Fibroblast of upper back skin (primary cell): ENCODE data around the gene MAPK8.

ENCODE experiments used
- DNase-seq: peaks from one replicate; pipeline ENCODE4 v3.0.0-alpha.2; 2013

The MAPK8 gene

GRCh38 chr10:48480397-48481374 is 174.2 kb downstream of the MAPK8 start:
- no peak for DNase-seq

GRCh38 chr10:48481385-48481784 is 174.9 kb downstream of the MAPK8 start:
- no peak for DNase-seq

GRCh38 chr10:48482207-48482606 is 175.7 kb downstream of the MAPK8 start:
- no peak for DNase-seq

GRCh38 chr10:48484911-48485310 is 178.4 kb downstream of the MAPK8 start:
- DNase-seq = no peak

- no peak for DNase-seq
These were observed 179.2 kb downstream of the MAPK8 start for GRCh38 chr10:48485711-48486110.

GRCh38 chr10:48487244-48487643 is 180.8 kb downstream of the MAPK8 start:
- no peak for DNase-seq
